Skeletal muscle cell (primary cell): ENCODE results near the gene MDM2.

Experiments used
- DNase-seq: peaks from one replicate; pipeline ENCODE4 v3.0.0-alpha.2; 2010; ENCODE audit warnings: low read depth
- H3K4me3 ChIP-seq: 2 replicates; pipeline ENCODE4 v1.5.1; 2011; ENCODE audit warnings: low read depth, mild to moderate bottlenecking, control low read depth, low read length, moderate library complexity

The MDM2 gene

GRCh38 chr12:68807576-68808387, at the start of gene MDM2:
Gene MDM2, plus strand, starts transcription at chr12:68808177. Its CDS starts 301 bp downstream, at chr12:68808478.
- H3K4me3 ChIP-seq: peak within 1 kb of the TSS; percentile 98
- peak; percentile 63 for DNase-seq

- H3K4me3 ChIP-seq: no peak overlapping the region
- no peak for DNase-seq
Observed at GRCh38 chr12:68759852-68760251, 48.1 kb upstream of the MDM2 start.

- no peak for DNase-seq
Observed at GRCh38 chr12:68760806-68761441, 47.1 kb upstream of the MDM2 start.

GRCh38 chr12:68761442-68761812, 46.5 kb upstream of the MDM2 start:
- H3K4me3 ChIP-seq: no peak overlapping the region
- no peak for DNase-seq

More at GRCh38 chr12:68760806-68761441, 47.1 kb upstream of the MDM2 start:
- no peak overlapping the region for H3K4me3 ChIP-seq

DNA sequence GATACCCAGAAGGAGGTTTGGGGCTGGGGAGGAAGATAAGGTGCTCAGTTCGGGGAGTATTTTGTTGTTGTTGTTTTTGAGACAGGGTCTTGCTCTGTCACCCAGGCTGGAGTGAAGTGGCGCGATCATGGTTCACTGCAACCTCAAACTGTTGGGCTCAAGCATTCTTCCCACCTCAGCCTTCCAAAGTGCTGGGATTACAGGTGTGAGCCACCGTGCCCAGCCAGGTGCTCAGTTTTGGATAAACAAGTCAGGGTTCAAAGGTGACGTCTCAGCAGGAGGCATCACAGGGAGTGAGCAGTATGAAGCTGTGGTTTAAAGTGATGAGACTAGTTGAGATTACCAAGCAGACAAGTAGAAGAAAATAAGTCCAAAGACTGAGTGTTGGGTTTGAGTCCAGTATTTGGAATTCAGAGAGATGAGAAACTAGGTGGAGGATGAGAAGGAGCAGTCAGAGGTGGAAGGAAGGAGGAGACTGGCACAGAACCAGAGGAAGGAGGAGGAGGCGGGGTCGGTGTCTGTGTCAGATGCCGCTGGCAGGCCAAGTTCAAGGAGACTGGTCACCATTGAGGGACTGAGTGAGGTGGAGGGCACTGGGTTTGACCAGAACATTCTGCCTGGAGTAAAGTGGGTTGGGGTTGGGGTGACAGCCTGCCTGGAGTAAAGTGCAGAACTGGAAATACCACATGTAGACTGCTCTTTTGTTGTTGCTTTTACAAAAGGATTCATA, 45.9 kb upstream of the MDM2 start:
- no peak for DNase-seq
- H3K4me3 ChIP-seq: no peak overlapping the region

- no peak for DNase-seq
- no peak overlapping the region for H3K4me3 ChIP-seq
Observed at GRCh38 chr12:68762691-68763090, 45.3 kb upstream of the MDM2 start.

GRCh38 chr12:68765696-68766095, 42.3 kb upstream of the MDM2 start:
- DNase-seq: no peak

DNA sequence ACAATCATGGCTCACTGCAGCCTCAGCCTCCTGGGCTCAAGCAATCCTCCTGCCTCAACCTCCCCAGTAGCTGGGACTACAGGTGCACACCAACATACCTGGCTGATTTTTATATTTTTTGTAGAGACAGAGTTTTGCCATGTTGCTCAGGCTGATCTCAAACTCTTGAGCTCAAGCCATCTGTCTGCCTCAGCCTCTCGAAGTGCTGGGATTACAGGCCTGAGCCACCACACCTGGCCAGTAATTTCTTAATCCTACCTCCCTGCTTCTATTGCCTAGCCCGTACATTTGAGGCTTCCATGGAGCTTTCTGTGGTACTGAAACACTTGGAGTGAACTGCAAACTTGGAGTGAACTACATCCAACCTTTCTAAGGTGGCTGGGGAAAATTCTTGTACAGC, 41.3 kb upstream of the MDM2 start:
- no peak overlapping the region for H3K4me3 ChIP-seq
- DNase-seq: no peak

More at GRCh38 chr12:68765696-68766095, 42.3 kb upstream of the MDM2 start:
- no peak overlapping the region for H3K4me3 ChIP-seq

DNA sequence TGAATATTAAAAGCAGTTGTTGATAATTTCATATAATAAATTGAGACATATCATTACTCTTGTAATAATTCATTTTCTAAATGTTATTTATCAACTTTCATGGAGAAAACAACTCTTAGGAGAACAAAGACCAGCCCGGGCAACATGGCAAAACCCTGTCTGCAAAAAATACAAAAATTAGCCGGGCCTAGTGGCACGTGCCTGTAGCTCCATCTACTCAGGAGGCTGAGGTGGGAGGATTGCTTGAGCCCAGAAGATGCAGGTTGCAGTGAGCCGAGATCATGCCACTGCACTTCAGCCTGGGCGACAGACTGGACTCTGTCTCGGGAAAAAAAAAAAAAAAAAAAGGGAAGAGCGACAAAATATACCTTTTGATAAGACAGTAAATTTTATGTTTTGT, 40.8 kb upstream of the MDM2 start:
- H3K4me3 ChIP-seq: no peak overlapping the region
- no peak for DNase-seq

- no peak for DNase-seq
- H3K4me3 ChIP-seq: no peak overlapping the region
Observed at GRCh38 chr12:68768431-68768939, 39.5 kb upstream of the MDM2 start.

- no peak overlapping the region for H3K4me3 ChIP-seq
- no peak for DNase-seq
Observed at GRCh38 chr12:68769941-68770340, 38.0 kb upstream of the MDM2 start.

DNA sequence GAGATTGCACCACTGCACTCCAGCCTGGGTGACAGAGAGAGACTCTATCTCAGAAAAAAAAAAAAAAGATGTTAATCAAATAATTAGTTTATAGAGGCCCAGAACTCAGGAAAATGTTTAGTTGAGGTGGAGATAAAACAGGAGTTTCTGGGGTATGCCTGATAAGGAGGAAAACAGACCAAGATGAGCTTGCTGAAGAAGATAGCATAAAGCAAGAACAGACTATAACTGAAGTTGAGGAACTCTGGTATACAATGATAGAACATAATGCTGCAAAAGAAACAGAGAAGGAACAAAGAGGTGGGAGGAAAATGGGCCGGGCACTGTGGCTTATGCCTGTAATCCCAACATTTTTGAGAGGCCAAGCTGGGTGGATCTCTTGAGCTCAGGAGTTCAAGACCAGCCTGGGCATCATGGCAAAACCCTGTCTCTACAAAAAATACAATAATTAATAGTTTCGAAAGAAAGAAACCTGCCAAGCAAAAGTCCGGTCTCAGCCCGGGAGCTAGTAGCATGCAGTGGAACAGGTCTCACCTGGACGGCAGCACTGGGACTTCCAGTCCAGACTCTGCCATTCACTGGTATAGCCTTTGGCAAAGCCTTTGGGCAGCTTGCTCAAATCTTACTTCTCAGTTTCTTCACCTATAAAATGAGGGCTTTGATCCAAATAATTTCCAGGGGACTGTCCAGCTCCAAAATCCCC, 36.6 kb upstream of the MDM2 start:
- no peak overlapping the region for H3K4me3 ChIP-seq
- DNase-seq: no peak

GRCh38 chr12:68772714-68773113, 35.3 kb upstream of the MDM2 start:
- DNase-seq: no peak
- H3K4me3 ChIP-seq: no peak overlapping the region

- no peak overlapping the region for H3K4me3 ChIP-seq
- DNase-seq: no peak
Observed at GRCh38 chr12:68773582-68773981, 34.4 kb upstream of the MDM2 start.

- no peak for DNase-seq
- H3K4me3 ChIP-seq: no peak overlapping the region
Observed at GRCh38 chr12:68775121-68775630, 32.8 kb upstream of the MDM2 start.

GRCh38 chr12:68776976-68777610, 30.9 kb upstream of the MDM2 start:
- H3K4me3 ChIP-seq: no peak overlapping the region
- no peak for DNase-seq

DNA sequence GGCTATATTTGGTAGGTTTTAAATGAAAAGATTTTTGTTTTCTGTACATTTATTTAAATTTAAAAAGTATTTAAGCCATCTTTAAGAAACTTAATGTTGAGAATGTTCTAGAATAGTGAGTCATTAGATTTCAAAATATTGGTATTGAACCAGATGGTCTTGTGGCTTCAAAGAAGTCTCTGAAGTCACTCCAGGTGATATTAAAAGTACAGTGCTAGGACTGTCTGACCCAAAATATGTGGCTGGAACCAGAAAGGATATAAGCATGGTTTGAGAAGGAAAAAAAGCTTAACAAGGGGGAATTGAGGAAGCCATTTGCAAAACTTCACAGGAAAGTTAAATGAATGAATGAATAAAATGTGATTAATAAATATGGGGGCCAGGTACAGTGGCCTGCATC, 28.7 kb upstream of the MDM2 start:
- no peak overlapping the region for H3K4me3 ChIP-seq
- no peak for DNase-seq

GRCh38 chr12:68780731-68781130, 27.2 kb upstream of the MDM2 start:
- DNase-seq: no peak
- H3K4me3 ChIP-seq: no peak overlapping the region

- no peak overlapping the region for H3K4me3 ChIP-seq
Observed at GRCh38 chr12:68781728-68782127, 26.2 kb upstream of the MDM2 start.

More at GRCh38 chr12:68781728-68782127, 26.2 kb upstream of the MDM2 start:
- DNase-seq: no peak
